Measurements from ENCODE around the gene DEPDC5.

The DEPDC5 gene

DNA sequence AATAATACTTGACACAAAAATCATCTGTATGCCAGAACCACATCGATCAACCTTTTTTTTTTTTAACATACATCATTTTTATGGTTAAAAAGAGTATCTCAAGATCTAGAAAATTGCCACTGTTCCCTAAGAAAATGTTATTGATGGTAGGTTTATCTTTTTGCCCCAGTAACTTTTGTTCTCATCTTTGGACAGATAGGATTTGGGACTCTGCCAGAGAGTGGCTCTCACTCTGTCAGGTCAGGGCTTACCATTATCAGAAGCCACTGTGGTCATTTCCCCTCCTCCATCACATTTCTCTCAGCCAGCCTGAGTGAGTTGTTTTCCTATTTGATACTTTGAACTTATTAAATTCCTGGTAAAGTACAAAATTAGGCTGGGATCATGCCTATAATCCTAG is 142.7 kb downstream of the DEPDC5 start:
- DNase-seq, result no peak

DNA sequence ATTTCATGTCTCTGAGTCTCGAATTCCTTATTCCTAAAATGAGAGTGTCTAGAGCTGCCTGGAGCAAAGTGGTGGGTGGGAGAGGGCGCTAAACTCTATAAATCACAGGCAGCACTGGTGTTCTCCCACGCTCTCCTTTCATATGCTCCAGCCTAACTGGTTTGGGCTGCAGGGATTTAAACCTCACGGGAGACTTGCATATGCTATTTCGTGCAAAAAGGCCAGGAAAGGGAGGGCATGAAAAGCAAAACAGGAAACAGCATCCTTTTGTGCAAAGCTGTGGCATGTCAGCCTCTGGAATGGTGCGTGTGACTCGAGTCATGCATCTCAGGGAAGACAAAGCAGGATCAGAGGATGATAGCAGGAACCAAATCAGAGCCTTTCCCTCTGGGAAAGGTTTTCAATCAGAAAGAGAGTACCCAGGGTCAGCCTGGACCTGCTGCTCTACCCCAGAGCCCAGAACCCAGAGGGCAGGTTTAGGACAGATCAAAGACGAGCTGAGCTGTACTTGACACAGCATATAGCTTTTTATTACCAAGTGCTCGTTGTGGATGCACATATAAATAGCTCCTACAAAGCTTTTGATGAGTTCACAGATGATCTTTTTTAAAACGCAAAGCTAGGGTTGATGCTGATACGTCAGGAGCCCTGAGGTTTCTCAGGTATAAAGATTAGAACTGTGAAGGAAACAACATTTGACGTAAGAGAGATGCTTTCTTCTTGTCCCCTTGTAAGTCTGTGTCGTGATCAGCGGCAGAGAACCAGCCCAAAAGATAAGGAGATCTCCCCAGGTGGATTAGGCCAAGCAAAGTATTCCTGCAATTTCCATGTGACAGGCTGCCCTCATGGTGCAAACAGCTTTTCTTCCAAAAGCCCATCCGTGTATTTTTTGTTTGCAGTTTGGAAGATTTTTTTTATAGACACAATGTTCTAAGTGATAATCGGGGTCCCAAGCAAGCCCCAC is 144.3 kb downstream of the DEPDC5 start:
- peak; percentile 8 for DNase-seq

DNA sequence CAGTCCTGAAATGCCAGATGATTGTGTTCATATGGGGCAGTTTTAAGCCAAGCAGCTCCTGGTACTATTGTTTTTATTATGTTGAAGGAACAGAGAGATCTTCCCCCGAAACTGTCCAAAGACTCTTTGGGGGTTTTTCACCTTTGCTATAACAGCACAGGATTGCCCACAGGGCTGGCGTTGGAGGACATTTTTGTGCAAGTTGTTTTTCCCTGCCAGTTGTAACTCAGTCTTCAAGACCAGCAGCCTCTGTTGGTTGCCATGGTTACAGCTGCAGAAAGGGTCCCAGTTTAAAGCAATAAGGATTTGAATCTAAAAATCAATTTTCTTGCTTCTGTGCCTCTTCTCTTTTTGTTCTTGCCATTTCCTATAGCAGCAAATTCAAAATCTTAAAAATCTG is 145.1 kb downstream of the DEPDC5 start:
- DNase-seq, result no peak

DNA sequence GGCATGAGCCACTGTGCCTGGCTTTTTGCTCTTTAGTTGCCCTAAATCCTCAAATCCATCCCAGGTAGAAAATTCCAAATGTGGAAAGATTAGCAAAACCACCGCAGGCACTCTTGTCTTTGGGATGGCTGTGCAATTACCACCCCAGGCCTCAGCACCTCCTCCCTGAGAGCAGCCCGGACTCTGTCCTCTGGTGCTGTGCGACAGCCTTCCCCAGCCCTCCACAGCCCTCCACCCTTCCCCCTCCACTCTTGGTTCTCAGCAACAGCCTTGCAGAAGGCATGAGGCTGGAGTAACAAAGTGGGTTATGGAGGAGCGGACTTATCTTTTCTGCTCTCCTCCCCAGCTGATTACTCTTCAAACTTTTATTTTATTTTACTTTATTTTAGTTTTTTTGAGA is 145.8 kb downstream of the DEPDC5 start:
- no peak for DNase-seq

DNA sequence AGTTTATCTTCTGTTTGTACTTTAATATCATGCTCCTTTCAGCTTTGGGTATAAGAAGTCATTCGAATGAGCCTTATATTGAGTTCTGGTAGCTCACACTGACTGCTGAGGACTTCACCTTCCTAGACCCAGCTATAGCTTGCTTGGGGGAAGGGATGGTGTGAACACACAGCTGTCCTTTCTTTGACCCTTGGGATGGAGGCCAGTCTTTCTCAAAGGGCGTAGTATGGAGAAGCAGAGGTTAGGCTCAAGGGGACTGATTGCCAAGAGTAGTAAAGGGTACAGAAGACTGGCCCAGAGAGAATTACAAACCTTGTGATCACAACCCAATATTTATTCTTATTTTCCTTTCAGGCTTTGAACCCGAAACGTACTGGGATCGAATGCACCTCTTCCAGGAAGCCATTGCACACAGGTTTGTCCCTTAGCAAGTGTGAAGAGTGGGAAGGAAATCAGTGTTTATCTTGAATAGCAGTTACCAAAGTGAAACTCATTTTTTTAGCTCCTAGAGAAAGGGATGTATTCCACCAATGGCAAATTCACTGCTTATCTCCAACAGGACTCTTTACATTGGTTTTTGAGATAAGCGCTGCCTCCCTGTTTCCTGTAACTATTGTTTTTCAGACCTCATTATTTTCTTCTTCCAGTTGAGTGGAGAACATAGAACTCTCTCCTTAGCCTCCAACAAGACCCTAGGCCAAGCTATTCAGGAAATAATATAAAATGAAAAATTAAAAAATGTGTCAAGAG is 147.7 kb downstream of the DEPDC5 start:
- no peak for DNase-seq

DNA sequence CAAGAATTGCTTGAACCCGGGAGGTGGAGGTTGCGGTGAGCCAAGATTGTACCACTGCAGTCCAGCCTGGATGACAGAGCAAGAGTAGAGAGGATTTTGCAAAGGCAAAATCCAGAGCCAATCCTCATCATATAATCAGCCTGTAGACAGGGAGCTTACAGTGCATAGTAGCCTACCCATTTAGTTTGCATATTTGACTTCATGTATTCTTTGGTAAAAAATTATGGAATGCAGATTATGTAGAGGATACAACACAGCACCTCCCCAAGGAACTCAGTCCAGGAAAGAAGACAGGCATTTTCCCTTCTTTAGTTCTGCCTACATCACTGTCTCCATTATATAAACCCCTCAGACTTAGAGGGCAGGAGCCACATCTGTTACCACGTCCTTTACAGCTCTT is 150.8 kb downstream of the DEPDC5 start:
- no peak for DNase-seq

DNA sequence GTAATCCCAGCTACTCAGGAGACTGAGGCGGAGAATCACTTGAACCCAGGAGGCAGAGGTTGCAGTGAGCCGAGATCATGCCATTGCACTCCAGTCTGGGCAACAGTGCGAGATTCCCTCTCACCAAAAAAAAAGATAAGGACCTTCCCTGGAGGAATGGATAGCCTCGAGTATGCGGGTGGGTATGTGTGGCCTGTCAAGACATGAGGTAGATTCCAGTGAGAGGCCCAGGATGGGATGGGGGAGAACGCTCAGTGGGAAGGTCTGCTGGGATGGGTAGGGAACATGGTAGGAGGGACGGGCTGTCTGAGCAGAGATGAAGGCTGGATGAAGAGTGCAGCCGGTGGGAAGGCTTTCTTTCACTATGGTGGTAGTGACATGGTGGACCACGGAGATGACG is 151.5 kb downstream of the DEPDC5 start:
- no peak for DNase-seq

DNA sequence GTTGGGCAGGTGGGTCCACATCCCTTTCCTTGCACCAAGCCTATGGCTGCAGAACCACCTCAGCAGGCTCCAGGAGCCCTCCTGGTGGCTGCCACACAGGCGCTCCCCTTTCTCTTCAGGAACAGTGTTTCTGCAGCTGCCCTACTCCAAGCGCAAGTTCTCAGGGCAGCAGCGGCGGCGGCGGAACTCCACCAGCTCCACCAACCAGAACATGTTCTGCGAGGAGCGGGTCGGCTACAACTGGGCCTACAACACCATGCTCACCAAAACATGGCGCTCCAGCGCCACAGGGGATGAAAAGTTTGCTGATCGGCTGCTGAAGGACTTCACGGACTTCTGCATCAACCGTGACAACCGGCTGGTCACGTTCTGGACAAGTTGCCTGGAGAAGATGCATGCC is 152.3 kb downstream of the DEPDC5 start:
- no peak for DNase-seq

DNA sequence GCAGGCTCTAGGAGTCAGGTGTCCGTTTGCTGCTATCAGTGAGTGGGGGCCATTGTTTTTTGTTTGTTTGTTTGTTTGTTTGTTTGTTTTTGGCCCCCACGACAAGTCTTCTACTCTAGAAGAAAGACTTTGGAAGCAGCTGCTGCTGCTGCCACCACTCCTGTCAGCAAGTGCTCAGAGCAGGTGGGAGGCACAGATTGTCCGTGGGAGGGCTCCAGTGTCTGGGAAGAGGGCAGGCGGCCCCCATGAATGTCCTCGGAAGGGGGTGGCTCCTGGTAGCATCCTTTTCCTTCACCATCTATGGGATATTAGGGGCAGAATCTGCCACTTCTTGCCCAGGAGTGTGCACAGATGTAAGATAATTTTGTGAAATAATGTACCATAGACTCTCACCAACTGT is 152.8 kb downstream of the DEPDC5 start:
- no peak for DNase-seq

DNA sequence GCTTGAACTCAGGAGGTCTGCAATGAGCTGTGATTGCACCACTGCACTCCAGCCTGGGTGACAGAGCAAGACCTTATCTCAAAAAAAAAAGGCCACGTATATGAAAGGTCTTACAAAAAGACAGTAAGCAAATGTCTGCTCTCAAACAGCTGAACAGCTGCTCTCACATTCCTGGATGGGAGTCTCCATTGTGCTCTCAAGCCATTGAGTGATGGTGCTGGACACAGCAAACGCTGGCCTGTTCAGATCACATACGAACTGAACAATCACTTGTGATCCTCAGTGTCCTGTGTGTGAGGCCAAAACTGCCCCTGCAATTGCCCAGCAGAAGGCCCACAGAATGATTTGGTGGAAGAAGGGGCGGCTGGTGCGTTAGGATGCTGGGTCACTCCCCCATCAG is 156.2 kb downstream of the DEPDC5 start:
- DNase-seq, result no peak

DNA sequence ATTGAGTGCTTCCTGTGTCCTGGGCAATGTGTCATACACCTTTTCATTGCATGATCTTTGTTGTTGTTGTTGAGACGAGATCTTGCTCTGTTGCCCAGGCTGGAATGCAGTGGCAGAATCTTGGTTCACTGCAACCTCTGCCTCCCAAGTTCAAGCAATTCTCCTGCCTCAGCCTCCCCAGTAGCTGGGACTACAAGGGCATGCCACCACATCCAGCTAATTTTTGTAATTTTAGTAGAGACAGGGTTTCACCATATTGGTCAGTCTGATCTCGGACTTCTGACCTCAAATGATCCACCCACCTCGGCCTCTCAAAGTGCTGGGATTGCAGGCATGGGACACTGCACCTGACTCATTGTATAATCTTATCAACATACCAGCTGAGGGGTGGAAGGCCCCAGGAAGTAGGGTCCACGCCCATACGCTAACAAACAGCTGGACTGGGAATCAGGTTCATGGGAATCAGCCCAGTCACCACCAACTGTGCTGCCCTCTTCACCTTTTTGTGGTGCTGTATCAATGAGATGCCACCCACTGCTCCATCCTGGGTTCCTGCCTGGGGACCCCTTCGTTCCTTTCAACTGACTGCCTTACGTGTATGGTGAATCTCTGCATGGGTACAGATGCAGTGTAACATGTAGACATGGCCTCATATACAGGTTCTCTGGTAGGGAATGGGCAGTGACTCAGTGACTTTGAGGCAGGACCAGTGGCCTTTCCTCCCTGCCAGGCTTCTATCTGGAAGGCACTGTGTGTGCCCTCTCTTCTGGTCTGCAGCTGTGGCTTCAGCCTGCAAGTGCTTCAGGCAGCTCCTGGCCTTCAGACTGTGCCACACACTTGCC is 158.0 kb downstream of the DEPDC5 start:
- DNase-seq, result no peak

DNA sequence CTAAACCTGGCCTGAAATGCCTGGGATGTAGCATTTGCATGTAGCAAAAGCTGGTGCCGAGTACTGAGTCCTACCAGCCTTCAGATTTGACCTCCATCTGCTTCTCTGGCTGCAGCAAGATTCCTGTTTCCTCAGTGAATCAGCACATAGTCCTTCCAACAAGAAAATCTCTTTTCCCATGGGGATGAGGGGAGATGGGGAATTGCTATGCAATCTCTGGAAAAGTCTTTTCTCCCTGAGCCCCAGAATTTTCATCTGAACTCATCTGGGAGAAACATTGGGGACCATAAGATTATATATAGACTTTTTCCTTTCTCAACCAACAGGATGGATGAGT is 158.6 kb downstream of the DEPDC5 start:
- DNase-seq, result peak; percentile 49

DNA sequence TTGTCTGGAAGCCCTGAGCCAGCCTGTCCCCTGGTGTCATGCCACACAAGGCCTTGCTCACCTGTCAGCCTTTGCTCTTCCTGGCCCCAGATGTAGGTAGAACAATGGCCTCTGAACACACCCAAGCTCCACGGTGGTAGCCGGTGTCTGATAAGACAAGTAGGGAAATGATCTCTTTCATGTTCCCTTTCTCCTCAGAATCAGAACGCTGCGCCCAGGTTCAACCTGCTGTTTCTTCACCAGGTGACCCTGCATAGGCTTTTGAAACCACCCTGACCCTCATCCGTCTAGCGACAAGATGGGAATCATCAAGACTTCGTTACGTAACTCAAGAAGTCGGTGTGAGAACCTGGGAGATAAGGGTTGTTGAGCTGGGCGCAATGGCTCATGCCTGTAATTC is 161.8 kb downstream of the DEPDC5 start:
- DNase-seq, result no peak

DNA sequence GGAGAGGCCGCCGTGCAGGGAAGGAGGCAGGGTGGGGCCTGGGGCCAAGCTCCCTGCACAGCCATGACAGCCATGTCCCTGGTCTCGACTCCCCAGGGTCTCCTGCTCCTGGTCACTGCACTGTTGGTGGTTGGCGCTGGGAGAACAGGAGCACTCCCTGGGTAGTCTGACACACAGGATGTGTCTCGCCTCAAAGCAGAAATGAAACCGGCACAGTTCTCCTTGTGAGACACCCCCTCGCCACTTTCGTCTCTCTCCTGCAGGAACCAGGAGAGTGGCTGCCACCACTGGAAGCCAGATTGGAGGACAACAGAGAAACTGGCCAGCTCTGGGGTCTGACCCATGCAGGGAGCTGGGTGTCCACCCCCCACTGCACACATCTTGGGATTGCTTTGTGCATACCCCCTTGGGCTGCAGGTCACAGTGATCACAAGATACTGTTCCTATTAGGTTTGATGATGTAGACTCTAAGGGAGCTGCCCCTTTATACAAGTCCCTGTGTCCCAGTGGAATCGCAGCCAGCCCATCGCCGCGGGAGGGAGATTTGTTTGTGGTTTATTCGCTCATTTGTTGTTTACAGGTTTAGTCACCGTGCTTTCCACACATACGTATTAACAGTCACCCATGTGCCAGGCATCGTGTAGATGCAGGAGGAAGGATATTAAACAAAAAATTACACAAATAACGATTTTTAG is 163.6 kb downstream of the DEPDC5 start:
- no peak for DNase-seq

DNA sequence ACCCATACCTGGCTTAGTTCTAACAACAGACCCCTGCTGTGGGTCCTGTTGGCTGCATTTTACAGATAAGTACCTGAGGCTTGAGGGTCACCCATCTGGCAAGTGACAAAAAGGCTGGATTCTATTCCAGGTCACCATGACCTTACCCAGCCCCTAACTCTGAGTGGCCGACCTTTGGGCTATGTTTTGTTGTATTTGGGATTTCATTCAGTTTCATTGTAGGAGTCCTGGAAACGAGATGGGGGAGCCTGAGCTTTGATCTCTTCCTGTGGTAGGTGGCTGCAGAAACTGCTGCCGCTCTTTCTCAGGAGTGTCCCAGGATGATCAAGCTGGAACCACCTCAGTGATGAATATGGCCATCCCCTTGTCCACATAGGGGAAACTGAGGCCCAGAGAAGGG is 165.9 kb downstream of the DEPDC5 start:
- no peak for DNase-seq

DNA sequence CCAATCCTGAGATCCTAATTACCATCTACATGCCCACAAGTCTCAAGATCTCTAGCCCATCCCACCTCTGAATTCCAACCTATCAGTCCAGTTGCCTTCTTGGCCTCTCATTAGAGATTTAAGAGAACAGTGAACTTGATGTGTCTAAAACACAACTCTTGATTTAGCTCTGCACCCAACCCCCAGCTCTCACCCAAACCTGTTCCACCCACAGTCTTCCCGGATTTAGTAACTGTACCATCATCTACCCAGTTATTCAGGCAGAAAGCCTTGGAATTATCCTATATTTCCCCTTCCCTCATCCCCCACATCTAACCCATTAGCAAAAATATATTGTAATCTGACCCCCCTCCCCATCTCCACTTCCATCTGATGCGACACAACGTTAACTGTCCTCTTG is 166.5 kb downstream of the DEPDC5 start:
- no peak for DNase-seq

DNA sequence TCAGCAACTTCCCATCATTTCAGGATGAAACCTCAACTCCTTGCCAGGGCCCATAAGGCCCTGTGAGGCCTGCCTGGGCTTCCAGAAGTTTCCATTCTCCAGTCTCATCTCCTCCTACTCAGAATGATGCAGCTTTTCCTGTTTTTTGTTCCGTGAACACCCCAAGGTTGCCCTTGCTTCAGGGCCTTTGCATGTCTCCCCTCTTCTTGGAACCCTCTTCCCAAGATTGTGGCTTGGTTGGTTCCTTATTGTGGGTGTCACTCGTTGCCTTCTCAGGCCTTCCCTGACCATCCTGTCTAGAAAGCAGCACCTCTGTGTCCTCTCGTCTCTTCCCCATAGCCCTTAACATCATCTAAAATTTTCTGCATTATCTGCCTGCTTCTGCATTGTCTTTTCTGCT is 167.3 kb downstream of the DEPDC5 start:
- DNase-seq, result no peak

DNA sequence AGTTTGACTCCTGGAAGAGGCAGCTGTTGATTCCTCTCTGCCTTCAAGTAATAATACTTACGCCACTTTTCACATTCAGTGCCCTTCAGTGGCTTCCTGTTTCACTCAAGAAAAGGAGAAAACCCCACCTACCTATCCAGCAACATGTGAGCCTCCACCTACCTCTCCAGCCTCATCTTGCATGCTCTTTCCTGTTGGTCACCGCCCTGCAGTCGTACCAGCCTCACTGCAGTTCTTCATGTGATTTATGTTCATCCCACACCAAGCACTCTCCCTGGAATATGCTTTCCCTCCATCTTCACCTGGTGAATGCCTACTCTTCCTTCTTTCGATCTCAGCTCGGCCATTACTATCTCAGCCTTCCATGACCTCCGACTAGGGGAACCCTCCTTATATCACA is 168.7 kb downstream of the DEPDC5 start:
- DNase-seq, result no peak

DNA sequence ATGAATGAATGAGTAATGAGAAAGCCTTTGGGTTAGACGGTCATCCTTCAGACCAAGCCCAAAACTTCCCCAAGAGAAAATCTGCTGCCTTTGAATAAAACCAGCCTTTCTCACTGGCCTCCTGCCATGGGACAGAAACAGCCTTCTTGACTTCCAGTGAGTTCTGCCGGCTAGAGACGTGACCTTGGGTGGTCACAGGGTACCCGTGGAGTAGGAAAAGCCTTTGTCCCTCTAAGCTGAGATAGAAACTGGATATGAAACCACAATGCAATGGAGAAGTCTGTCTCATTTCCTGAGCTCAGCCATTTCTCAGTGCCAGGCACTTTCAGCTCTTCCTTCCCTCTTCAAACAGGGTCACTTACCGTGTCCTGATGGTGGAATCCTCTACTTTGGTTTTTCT is 169.3 kb downstream of the DEPDC5 start:
- DNase-seq, result no peak

DNA sequence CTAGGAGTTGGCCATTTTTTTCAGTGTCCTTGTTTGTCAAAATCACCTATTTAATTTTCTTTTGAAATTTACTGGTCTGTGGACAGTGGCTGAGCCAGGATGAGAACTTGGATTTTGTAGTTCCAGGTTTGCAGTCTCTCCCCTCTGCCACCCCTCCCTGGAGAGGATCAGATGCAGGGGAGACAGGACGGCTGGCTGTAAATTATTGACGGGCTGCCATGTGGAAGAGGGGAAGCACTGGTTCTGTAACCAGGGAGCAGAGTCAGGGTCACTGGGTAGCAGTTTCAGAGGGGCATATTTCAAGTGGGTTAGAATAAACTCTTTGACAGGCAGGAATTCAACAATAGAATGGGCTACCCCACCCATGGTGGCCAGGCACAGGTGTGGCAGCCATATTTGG is 169.9 kb downstream of the DEPDC5 start:
- no peak for DNase-seq

DNA sequence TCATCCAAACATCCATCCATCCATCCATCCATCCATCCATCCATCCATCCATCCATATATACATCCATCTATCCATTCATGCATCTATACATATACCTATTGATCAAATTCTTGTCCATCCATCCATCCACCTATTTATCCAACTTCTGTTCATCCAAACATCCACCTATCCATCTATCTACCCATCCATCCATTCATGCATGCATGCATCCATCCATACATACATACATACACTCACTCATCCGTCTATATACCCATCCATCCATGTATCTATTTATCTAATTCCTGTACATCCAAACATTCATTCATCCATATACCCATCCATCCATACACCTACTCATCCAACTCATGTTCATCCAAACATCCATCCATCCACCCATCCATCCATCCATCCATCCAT is 171.2 kb downstream of the DEPDC5 start:
- DNase-seq, result no peak

DNA sequence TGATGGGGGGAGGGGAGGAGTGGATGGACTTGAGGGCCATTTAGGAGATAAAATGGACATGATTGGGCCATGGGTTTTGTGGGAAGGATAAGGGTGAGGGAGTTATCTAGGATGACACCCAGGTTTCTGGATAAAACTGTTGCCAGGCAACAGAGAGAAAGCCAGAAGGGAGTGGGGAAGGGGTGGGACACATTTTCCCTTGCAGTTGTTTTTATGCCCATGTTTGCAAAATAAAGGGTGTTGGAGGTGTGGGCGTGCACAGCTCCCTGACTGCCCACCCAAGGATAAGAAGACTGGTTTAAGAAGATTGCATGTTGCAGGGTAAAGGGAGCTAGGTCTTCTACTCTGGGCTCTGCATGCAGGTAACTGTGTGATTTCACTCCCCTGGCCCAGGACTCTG is 172.2 kb downstream of the DEPDC5 start:
- DNase-seq, result no peak

DNA sequence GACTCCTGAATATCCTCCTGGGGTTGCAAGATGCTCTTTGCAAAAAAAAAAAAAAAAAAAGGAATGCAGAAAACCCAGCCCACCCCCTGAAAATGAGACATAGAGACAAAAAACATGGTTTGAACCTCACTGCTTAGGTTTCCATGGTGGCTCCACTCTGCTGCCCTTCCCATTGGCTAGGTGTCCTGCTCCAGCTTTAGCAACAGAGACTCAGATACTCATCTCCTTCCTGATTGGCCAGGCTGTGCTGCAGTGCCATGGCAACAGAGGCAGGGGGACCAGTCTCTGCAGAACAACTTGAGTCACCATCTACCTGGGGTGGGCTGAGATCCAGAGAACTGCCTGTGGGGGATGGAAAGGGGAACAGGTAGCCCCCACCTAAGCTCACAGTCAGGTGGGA is 173.2 kb downstream of the DEPDC5 start:
- no peak for DNase-seq

All from fibroblast of skin of abdomen (primary cell).